ENCODE data around the gene GALNT9. TPM values are rescaled to one million over a fixed set of nuclear protein-coding genes. Genes with fewer than 3 reads are reported as not detected.

The GALNT9 gene
- total RNA-seq, 4 donors from 2014 or later = 0.17 to 0.58 (median 0.46) TPM

DNA sequence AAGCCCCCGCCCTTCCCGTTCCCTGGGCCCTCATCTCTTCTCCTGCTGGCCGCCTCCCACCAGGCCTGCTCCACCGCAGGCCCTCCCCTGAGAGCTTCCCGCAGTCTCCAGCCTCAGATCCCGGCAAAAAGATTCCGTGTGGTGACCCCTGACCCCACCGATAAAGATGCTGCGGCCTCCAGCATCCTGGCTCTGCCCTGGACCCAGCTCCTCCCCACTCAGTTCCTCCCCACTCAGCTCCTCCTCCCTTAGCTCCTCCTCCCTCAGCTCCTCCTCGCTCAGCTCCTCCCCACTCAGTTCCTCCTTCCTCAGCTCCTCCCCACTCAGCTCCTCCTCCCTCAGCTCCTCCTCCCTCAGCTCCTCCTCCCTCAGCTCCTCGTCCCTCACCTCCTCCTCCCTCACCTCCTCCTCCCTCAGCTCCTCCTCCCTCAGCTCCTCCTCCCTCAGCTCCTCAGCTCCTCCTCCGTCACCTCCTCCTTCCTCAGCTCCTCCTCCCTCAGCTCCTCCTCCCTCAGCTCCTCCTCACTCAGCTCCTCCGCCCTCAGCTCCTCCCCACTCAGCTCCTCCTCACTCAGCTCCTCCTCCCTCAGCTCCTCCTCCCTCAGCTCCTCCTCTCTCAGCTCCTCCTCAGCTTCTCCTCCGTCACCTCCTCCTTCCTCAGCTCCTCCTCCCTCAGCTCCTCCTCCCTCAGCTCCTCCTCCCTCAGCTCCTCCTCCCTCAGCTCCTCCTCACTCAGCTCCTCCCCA lies 168.2 kb downstream of the GALNT9 start:
- H3K27ac ChIP-seq (replicated peaks in 1 of 4) = no peak overlapping the region
- H3K4me3 ChIP-seq = no peak overlapping the region
- peaks cover 0 to 43% (median 5%) of the 10 kb centered on the region in 4 donors for H3K27me3 ChIP-seq
- TF ChIP-seq, protein P1, sequence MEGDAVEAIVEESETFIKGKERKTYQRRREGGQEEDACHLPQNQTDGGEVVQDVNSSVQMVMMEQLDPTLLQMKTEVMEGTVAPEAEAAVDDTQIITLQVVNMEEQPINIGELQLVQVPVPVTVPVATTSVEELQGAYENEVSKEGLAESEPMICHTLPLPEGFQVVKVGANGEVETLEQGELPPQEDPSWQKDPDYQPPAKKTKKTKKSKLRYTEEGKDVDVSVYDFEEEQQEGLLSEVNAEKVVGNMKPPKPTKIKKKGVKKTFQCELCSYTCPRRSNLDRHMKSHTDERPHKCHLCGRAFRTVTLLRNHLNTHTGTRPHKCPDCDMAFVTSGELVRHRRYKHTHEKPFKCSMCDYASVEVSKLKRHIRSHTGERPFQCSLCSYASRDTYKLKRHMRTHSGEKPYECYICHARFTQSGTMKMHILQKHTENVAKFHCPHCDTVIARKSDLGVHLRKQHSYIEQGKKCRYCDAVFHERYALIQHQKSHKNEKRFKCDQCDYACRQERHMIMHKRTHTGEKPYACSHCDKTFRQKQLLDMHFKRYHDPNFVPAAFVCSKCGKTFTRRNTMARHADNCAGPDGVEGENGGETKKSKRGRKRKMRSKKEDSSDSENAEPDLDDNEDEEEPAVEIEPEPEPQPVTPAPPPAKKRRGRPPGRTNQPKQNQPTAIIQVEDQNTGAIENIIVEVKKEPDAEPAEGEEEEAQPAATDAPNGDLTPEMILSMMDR (IDR thresholded peaks at IDR 0.05) = no peak
- no peak for TF ChIP-seq EP300 (IDR thresholded peaks at IDR 0.05)
- no peak for TF ChIP-seq POLR2A (IDR thresholded peaks at IDR 0.05; ENCODE audit: low read depth)
- no peak for TF ChIP-seq POLR2AphosphoS5 (IDR thresholded peaks at IDR 0.05)
- H3K36me3 ChIP-seq = peaks cover 0 to 23% (median 19%) of the 10 kb centered on the region in 4 donors
- H3K9me3 ChIP-seq = no peaks in the 10 kb centered on the region
- WGBS = 46% methylated on average over 14 of the region's 14 CpGs
- no peak for DNase-seq (ENCODE audit: extremely low spot score)
- intact Hi-C loops (cut with DNase I) = no loop called here
- peaks cover 0 to 20% (median 16%) of the 10 kb centered on the region in 4 donors for H3K4me1 ChIP-seq

DNA sequence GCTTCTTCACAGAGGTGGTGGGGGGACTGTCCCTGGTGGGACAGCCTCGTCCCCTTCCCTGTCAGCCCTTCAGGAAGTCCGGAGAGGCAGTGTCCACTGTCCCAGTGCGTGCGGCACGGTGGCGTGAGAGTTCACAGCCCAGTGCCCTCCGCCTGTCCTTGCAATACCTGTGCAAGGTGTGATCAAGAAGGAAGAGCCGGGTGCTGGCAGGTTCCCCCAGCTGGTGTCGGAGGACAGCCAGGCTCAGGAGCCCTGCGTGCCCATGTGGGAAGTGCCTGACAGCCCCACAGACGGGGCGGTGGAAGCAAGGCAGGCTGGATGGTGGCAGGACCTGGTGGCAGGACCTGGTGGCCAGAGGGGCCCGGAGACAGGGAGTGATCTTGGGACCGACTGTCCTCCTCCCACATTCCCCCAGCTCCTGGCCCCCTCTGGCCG lies 168.8 kb downstream of the GALNT9 start:
- H3K27me3 ChIP-seq = peaks cover 0 to 38% (median 3%) of the 10 kb centered on the region in 4 donors
- no peak overlapping the region for H3K4me3 ChIP-seq
- TF ChIP-seq POLR2A (IDR thresholded peaks at IDR 0.05; ENCODE audit: low read depth) (no peak), EP300 (IDR thresholded peaks at IDR 0.05) (no peak), POLR2AphosphoS5 (IDR thresholded peaks at IDR 0.05) (no peak)
- TF ChIP-seq, protein P1 (IDR thresholded peaks at IDR 0.05) = no peak
- no peak for DNase-seq (ENCODE audit: extremely low spot score)
- no peaks in the 10 kb centered on the region for H3K9me3 ChIP-seq
- H3K36me3 ChIP-seq = peaks cover 0 to 27% (median 19%) of the 10 kb centered on the region in 4 donors
- peaks cover 0 to 20% (median 16%) of the 10 kb centered on the region in 4 donors for H3K4me1 ChIP-seq
- H3K27ac ChIP-seq (replicated peaks in 1 of 4) = no peak overlapping the region
- 75% methylated on average over 9 of the region's 15 CpGs for WGBS
- intact Hi-C loops (cut with DNase I) = no loop called here

DNA sequence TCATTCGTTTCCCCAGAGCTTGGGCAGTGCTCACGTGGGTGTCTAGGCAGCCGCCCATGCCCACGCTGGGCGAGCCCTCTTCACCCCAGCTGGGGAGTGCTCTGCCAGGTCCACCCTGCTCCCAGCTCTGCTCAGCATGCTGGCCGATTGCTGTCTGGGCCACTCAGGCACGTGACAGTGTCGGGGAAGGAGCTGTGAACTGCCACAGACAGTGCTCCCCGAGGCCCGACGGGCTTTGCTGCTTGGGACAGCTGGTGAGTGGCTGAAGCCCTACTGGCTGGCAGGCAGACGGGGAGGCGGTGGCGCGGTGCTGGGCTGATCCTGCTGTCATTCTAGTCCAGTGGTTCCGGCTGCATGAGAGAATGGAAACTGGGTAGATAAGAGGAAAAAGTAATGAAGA lies 169.4 kb downstream of the GALNT9 start:
- Histone ChIP-seq H3K4me1 (peaks cover 0 to 20% (median 16%) of the 10 kb centered on the region in 4 donors), H3K27ac (replicated peaks in 1 of 4) (no peak overlapping the region), H3K4me3 (no peak overlapping the region), H3K36me3 (peaks cover 0 to 27% (median 19%) of the 10 kb centered on the region in 4 donors), H3K9me3 (no peaks in the 10 kb centered on the region), H3K27me3 (peaks cover 0 to 38% (median 3%) of the 10 kb centered on the region in 4 donors)
- DNase-seq (ENCODE audit: extremely low spot score) = no peak
- WGBS = 88% methylated on average over 16 of the region's 16 CpGs
- intact Hi-C loops (cut with DNase I) = no loop called here
- TF ChIP-seq, protein P1 (IDR thresholded peaks at IDR 0.05) = no peak
- TF ChIP-seq POLR2AphosphoS5 (IDR thresholded peaks at IDR 0.05) (no peak), POLR2A (IDR thresholded peaks at IDR 0.05; ENCODE audit: low read depth) (no peak), EP300 (IDR thresholded peaks at IDR 0.05) (no peak)

DNA sequence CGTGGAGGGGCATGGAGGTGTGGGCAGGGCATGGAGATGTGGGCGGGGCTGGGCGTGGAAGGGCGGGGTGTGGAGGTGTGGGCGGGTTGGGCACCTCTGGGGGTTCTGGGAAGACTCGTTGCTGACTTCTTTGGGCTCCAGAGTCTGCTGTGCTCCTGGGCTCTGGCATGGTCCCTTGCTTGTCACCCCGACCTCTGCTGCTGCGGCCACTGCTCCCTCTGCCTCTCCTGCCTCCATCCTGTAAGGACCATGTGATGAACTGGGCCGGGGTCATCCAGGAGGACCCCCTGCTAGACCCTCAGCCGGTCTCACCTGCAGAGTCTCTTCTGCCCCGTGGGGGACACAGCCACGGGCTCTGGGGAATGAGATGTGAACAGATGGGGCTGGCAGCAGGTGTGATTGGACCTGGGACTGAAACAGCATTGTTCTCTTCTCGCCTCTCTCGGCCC lies 169.8 kb downstream of the GALNT9 start:
- Histone ChIP-seq H3K9me3 (no peaks in the 10 kb centered on the region), H3K4me3 (no peak overlapping the region), H3K27me3 (peaks cover 0 to 37% (median 3%) of the 10 kb centered on the region in 4 donors), H3K4me1 (peaks cover 0 to 20% (median 16%) of the 10 kb centered on the region in 4 donors), H3K36me3 (peaks cover 0 to 27% (median 19%) of the 10 kb centered on the region in 4 donors), H3K27ac (replicated peaks in 1 of 4) (no peak overlapping the region)
- intact Hi-C loops (cut with DNase I) = loop anchor here (10.0 kb wide), 1 partner anchor 455 kb away; the partner anchor contains the start of genes LRCOL1 and P2RX2
- WGBS = 74% methylated on average over 14 of the region's 14 CpGs
- DNase-seq (ENCODE audit: extremely low spot score) = no peak
- TF ChIP-seq POLR2A (IDR thresholded peaks at IDR 0.05; ENCODE audit: low read depth) (no peak), POLR2AphosphoS5 (IDR thresholded peaks at IDR 0.05) (no peak), EP300 (IDR thresholded peaks at IDR 0.05) (no peak)
- TF ChIP-seq, protein P1 (IDR thresholded peaks at IDR 0.05) = no peak
